ENCODE measurements around the gene RNF38. TPM values are rescaled to one million over a fixed set of nuclear protein-coding genes. Genes with fewer than 3 reads are reported as not detected.
"Not testable (repeated sequence)": the region's sequence is repeated elsewhere in the genome, so short reads cannot be mapped to it uniquely, and the experiment has no call there.

Gene RNF38
- total RNA-seq, 1 experiment from 2014 or later, result 3.9 TPM

GRCh38 chr9:36294996-36295395, 105.1 kb downstream of the RNF38 start:
- DNase-seq (ENCODE audit: low spot score), result not testable (repeated sequence)

- DNase-seq (ENCODE audit: low spot score), result no peak
Measured at GRCh38 chr9:36293918-36294317, 106.2 kb downstream of the RNF38 start.

- DNase-seq (ENCODE audit: low spot score), result no peak
Measured at GRCh38 chr9:36293171-36293570, 106.9 kb downstream of the RNF38 start.

- no peak for DNase-seq (ENCODE audit: low spot score)
Measured at GRCh38 chr9:36292641-36293040, 107.4 kb downstream of the RNF38 start.

- DNase-seq (ENCODE audit: low spot score), result no peak
Measured at GRCh38 chr9:36290996-36291395, 109.1 kb downstream of the RNF38 start.

GRCh38 chr9:36289836-36290435, 110.1 kb downstream of the RNF38 start:
- DNase-seq (ENCODE audit: low spot score), result no peak

GRCh38 chr9:36288070-36288469, 112.0 kb downstream of the RNF38 start:
- DNase-seq (ENCODE audit: low spot score), result no peak

Other genes with a start within 250 kb of the RNF38 start
- gene CCIN, start 230.9 kb downstream of the RNF38 start, total RNA-seq (2014; rRNA removed; shearing (Covaris generic)), result not detected in 2 replicates
- gene CLTA, start 209.3 kb downstream of the RNF38 start, total RNA-seq (2014; rRNA removed; shearing (Covaris generic)), result 273 and 289 TPM in 2 replicates
- 22.1 and 24.5 TPM in 2 replicates for gene GNE, start 141.8 kb downstream of the RNF38 start, total RNA-seq (2014; rRNA removed; shearing (Covaris generic))
- gene MELK, start 172.6 kb upstream of the RNF38 start, total RNA-seq (2014; rRNA removed; shearing (Covaris generic)), result 21.8 and 22.6 TPM in 2 replicates